RWPE1 (cell line): Measurements from ENCODE around the gene FOXC1.

ENCODE experiments used
- CTCF ChIA-PET: fragments of 350-600 bp; sonication (Branson Sonifier 250); formaldehyde crosslinking; extraction: SDS; loops from one replicate; lab custom pipeline; 2021; lab: Yijun Ruan, JAX
- POLR2A ChIA-PET: fragments of 400-600 bp; formaldehyde crosslinking; extraction: SDS; loops from one replicate; lab custom pipeline; 2020; ENCODE audit warnings: antibody characterized with exemption; ENCODE audit not compliant: low non-redundant PET; lab: Yijun Ruan, JAX
- DNase-seq: peaks from one replicate; pipeline ENCODE4 v3.0.0; 2012; ENCODE audit warnings: low spot score
- H3K27ac ChIP-seq: fragments of 450-650 bp; 2 replicates; pipeline ENCODE4 v1.5.1; 2017
- TF ChIP-seq, protein P1 (sequence below): fragments of 450-650 bp; conservative IDR thresholded peaks from 2 replicates; pipeline ENCODE4 v1.5.1; 2017; ENCODE audit warnings: low read depth, mild to moderate bottlenecking

Gene FOXC1

GRCh38 chr6:1608222-1609040 is 1.3 kb upstream of the FOXC1 start:
- ChIA-PET CTCF (interaction anchor here (0.5 to 0.6 kb wide), 2 partner anchors 71 to 1026 kb away, joined by 3 read pairs; no protein-coding TSS in a partner anchor), POLR2A (no interaction called here)
- no peak for DNase-seq
- H3K27ac ChIP-seq: no peak overlapping the region
- TF ChIP-seq, protein P1, sequence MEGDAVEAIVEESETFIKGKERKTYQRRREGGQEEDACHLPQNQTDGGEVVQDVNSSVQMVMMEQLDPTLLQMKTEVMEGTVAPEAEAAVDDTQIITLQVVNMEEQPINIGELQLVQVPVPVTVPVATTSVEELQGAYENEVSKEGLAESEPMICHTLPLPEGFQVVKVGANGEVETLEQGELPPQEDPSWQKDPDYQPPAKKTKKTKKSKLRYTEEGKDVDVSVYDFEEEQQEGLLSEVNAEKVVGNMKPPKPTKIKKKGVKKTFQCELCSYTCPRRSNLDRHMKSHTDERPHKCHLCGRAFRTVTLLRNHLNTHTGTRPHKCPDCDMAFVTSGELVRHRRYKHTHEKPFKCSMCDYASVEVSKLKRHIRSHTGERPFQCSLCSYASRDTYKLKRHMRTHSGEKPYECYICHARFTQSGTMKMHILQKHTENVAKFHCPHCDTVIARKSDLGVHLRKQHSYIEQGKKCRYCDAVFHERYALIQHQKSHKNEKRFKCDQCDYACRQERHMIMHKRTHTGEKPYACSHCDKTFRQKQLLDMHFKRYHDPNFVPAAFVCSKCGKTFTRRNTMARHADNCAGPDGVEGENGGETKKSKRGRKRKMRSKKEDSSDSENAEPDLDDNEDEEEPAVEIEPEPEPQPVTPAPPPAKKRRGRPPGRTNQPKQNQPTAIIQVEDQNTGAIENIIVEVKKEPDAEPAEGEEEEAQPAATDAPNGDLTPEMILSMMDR: no peak

DNA sequence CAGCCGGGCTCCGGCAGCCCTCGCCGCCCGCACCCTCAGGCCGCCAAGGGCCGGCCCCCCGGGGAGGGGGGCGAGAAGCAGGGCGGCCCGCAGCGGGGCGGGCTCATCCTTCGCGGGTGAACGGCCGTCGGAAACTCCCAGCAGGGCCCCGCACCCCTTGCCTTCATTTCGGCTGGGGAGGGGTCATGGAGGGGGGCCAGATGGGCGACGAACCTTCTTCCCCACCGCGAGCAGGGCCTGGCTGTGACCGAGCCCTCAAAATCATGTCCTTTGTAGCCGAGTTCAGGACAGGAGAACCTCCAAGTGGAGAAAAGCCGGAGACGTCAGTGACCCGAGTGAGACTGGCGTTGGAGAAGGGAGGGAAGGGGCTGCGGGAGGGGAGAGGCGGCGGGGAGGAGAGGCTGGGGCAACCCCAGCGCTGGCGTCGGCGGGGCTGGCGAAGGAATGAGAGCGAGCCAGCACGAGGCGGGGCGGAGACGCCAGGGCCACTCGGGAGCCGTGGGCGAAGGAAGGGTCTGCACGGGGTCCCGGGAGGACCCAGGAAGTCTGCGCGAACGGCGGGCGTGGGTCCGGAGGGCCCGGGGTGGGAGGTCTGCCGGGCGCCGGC is 571 bp upstream of the FOXC1 start:
- DNase-seq: peak; percentile 40
- POLR2A ChIA-PET: no interaction called here
- peak overlapping the region; percentile 97 for H3K27ac ChIP-seq
- TF ChIP-seq, protein P1: no peak
- CTCF ChIA-PET: interaction anchor here (1.8 kb wide), 1 partner anchor 495 kb away, joined by 9 read pairs; no protein-coding TSS in a partner anchor

DNA sequence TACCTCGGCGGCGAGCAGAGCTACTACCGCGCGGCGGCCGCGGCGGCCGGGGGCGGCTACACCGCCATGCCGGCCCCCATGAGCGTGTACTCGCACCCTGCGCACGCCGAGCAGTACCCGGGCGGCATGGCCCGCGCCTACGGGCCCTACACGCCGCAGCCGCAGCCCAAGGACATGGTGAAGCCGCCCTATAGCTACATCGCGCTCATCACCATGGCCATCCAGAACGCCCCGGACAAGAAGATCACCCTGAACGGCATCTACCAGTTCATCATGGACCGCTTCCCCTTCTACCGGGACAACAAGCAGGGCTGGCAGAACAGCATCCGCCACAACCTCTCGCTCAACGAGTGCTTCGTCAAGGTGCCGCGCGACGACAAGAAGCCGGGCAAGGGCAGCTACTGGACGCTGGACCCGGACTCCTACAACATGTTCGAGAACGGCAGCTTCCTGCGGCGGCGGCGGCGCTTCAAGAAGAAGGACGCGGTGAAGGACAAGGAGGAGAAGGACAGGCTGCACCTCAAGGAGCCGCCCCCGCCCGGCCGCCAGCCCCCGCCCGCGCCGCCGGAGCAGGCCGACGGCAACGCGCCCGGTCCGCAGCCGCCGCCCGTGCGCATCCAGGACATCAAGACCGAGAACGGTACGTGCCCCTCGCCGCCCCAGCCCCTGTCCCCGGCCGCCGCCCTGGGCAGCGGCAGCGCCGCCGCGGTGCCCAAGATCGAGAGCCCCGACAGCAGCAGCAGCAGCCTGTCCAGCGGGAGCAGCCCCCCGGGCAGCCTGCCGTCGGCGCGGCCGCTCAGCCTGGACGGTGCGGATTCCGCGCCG is 994 bp downstream of the FOXC1 start:
- peak overlapping the region; percentile 97 for H3K27ac ChIP-seq
- TF ChIP-seq, protein P1: no peak
- ChIA-PET POLR2A (no interaction called here), CTCF (interaction anchor here (0.6 to 1.8 kb wide), 5 partner anchors 15 to 597 kb away, joined by 3 to 9 read pairs (median 4); no protein-coding TSS in a partner anchor)
- no peak for DNase-seq

DNA sequence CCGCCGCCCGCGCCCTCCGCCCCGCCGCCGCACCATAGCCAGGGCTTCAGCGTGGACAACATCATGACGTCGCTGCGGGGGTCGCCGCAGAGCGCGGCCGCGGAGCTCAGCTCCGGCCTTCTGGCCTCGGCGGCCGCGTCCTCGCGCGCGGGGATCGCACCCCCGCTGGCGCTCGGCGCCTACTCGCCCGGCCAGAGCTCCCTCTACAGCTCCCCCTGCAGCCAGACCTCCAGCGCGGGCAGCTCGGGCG is 1.5 kb downstream of the FOXC1 start:
- TF ChIP-seq, protein P1: peak; percentile 66
- ChIA-PET POLR2A (interaction anchor here (0.5 kb wide), 1 partner anchor 1443 kb away, joined by 5 read pairs; no protein-coding TSS in a partner anchor), CTCF (interaction anchor here (0.8 to 1.8 kb wide), 5 partner anchors 19 to 586 kb away, joined by 3 to 9 read pairs (median 3); no protein-coding TSS in a partner anchor)
- peak; percentile 53 for DNase-seq
- H3K27ac ChIP-seq: peak overlapping the region; percentile 97

DNA sequence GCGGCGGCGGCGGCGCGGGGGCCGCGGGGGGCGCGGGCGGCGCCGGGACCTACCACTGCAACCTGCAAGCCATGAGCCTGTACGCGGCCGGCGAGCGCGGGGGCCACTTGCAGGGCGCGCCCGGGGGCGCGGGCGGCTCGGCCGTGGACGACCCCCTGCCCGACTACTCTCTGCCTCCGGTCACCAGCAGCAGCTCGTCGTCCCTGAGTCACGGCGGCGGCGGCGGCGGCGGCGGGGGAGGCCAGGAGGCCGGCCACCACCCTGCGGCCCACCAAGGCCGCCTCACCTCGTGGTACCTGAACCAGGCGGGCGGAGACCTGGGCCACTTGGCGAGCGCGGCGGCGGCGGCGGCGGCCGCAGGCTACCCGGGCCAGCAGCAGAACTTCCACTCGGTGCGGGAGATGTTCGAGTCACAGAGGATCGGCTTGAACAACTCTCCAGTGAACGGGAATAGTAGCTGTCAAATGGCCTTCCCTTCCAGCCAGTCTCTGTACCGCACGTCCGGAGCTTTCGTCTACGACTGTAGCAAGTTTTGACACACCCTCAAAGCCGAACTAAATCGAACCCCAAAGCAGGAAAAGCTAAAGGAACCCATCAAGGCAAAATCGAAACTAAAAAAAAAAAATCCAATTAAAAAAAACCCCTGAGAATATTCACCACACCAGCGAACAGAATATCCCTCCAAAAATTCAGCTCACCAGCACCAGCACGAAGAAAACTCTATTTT is 2.0 kb downstream of the FOXC1 start:
- DNase-seq: peak; percentile 44
- ChIA-PET POLR2A (interaction anchor here (0.5 kb wide), 1 partner anchor 1442 kb away, joined by 5 read pairs; no protein-coding TSS in a partner anchor), CTCF (interaction anchor here (0.5 to 1.2 kb wide), 11 partner anchors 18 to 1159 kb away, joined by 3 to 8 read pairs (median 3); no protein-coding TSS in a partner anchor)
- TF ChIP-seq, protein P1: peak; percentile 28; the same call in 1 of the 2 replicates
- peak overlapping the region; percentile 97 for H3K27ac ChIP-seq
